ENCODE measurements around the gene MPC1L. TPM values are rescaled to one million over a fixed set of nuclear protein-coding genes. Genes with fewer than 3 reads are reported as not detected.

The MPC1L gene
- total and polyA plus RNA-seq, 5 donors from 2014 or later: 0.42 TPM; not detected in 4

DNA sequence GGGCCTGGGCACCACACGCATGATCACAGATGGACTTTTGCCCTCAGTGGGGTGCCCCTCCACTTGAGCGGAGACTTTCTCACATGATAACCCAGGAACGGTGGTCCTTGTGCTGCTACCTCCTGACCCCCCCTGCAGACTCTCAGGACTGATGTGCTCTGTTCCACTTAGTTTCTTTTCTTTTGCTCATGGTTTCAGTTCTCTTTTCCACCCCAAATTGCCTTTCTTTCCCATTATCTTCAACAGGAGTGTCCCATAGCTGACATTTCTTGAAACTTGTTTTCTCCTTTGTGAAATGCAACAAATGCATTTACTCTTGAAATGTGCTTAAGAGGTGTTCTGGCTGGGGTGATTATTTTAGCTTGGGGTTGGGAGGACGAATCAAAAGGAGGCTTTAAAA, 9.0 kb downstream of the MPC1L start:
- Histone ChIP-seq H3K27me3 (ENCODE audit: control insufficient read depth, insufficient read depth, low read length) (no peaks in the 10 kb centered on the region), H3K36me3 (ENCODE audit: control insufficient read depth, insufficient read depth, low read length) (peaks cover 79% of the 10 kb centered on the region), H3K4me1 (ENCODE audit: control insufficient read depth, insufficient read depth, low read length, poor library complexity, severe bottlenecking) (no peaks in the 10 kb centered on the region), H3K4me3 (ENCODE audit: low read depth, low read length) (no peak overlapping the region), H3K9me3 (ENCODE audit: control insufficient read depth in 2 of 2, low read length in 2 of 2) (no peaks in the 10 kb centered on the region), H3K27ac (ENCODE audit: insufficient read depth, low read length, poor library complexity, severe bottlenecking) (no peak overlapping the region)
- Mint-ChIP-seq H3K27ac (no peak overlapping the region), H3K9me3 (no peaks in the 10 kb centered on the region), H3K4me1 (peaks cover 0 to 23% (median 7%) of the 10 kb centered on the region in 4 donors), H3K4me3 (no peak overlapping the region), H3K36me3 (peaks cover 68% of the 10 kb centered on the region), H3K27me3 (no peaks in the 10 kb centered on the region)
- ATAC-seq (ENCODE audit: low read depth in 2 of 2) (no peak), DNase-seq (no peak)

DNA sequence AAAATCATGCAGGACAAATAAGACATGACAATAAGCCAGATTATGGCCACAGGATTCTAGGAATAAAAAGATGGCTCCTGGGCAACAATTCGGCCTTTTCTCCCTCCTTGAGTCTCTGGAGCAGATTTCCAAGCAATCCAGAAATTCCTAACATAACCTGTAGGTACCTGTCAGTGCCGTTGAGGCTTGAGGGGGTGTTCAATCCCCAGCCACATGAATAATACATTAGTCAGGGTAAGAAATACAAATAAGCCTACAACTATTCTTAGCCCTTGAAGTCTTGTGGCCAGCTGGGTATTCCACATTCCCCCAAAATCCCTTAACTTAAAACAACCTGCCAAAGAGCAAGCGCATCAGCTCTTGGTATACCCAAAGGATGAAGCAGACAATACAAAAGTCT, 14.5 kb downstream of the MPC1L start:
- peaks cover 72% of the 10 kb centered on the region for H3K36me3 Mint-ChIP-seq
- Histone ChIP-seq H3K27me3 (ENCODE audit: control insufficient read depth, insufficient read depth, low read length) (no peaks in the 10 kb centered on the region), H3K4me3 (ENCODE audit: low read depth, low read length) (no peak overlapping the region), H3K9me3 (ENCODE audit: control insufficient read depth in 2 of 2, low read length in 2 of 2) (no peaks in the 10 kb centered on the region), H3K4me1 (ENCODE audit: control insufficient read depth, insufficient read depth, low read length, poor library complexity, severe bottlenecking) (no peaks in the 10 kb centered on the region), H3K36me3 (ENCODE audit: control insufficient read depth, insufficient read depth, low read length) (peaks cover 80% of the 10 kb centered on the region), H3K27ac (ENCODE audit: insufficient read depth, low read length, poor library complexity, severe bottlenecking) (no peak overlapping the region)
- no peaks in the 10 kb centered on the region for H3K27me3 Mint-ChIP-seq
- peaks cover 0 to 60% (median 16%) of the 10 kb centered on the region in 4 donors for H3K4me1 Mint-ChIP-seq
- ATAC-seq (ENCODE audit: low read depth in 2 of 2): no peak
- H3K4me3 Mint-ChIP-seq: no peak overlapping the region
- H3K27ac Mint-ChIP-seq: no peak overlapping the region
- H3K9me3 Mint-ChIP-seq: no peaks in the 10 kb centered on the region
- no peak for DNase-seq

DNA sequence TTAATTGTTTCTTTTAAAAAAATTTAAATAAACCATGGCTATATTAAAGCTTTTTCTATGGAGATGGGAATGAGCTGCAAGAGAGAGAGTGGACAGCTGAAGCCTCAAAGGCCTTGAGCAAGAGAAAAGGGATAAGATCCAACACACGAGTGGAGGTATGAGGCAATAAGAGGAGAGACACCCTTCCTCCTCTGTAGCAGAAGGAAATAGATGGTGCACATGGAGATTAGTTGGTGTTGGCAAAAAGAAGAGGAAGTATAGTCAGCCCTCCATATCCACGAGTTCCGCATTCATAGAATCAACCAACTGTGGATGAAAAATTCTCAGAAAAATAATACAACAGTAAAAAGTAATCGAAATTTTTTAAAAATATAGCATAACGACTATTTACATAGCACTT, 20.9 kb downstream of the MPC1L start:
- H3K36me3 ChIP-seq (ENCODE audit: control insufficient read depth, insufficient read depth, low read length): peaks cover 18% of the 10 kb centered on the region
- peak overlapping the region; percentile 85 for H3K27ac ChIP-seq (ENCODE audit: insufficient read depth, low read length, poor library complexity, severe bottlenecking)
- H3K4me1 ChIP-seq (ENCODE audit: control insufficient read depth, insufficient read depth, low read length, poor library complexity, severe bottlenecking): peaks cover 26% of the 10 kb centered on the region
- Mint-ChIP-seq H3K27me3 (no peaks in the 10 kb centered on the region), H3K4me3 (peak overlapping the region; percentile 91 to 98 (median 94)), H3K27ac (peak overlapping the region; percentile 12 to 93 (median 92)), H3K4me1 (peaks cover 11 to 65% (median 21%) of the 10 kb centered on the region in 4 donors), H3K9me3 (peaks cover 0 to 2% (median 0%) of the 10 kb centered on the region in 7 donors), H3K36me3 (peaks cover 26% of the 10 kb centered on the region)
- DNase-seq: no peak
- no peaks in the 10 kb centered on the region for H3K9me3 ChIP-seq (ENCODE audit: control insufficient read depth in 2 of 2, low read length in 2 of 2)
- H3K27me3 ChIP-seq (ENCODE audit: control insufficient read depth, insufficient read depth, low read length): no peaks in the 10 kb centered on the region
- no peak for ATAC-seq (ENCODE audit: low read depth in 2 of 2)
- H3K4me3 ChIP-seq (ENCODE audit: low read depth, low read length): peak overlapping the region; percentile 75

DNA sequence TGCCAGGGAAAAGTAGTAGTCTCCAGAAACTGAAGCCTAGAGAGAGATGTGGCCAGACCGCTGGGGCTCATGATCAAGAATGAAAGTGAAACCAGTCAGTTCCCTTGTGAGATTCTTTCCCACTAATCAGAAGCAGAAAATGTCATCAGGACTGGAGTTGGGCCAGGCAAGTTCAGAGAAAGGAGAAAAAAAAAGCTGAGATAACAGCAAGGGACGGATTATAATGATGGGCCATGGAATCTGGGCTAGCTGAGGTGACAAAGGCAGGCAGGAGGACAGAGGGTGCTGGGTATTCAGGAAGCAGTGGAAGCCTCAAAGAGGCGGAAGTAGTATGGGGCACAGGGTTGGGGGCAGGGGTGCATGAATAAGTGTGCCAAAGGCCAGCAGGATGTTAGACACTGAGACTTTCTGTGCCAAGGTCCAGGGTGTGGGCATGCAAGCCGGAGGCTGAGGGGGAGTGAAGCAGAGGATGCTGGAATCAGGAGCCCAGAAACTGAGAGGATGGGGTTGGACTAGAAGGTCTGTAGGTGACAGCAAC, 21.7 kb downstream of the MPC1L start:
- peaks cover 11 to 60% (median 19%) of the 10 kb centered on the region in 4 donors for H3K4me1 Mint-ChIP-seq
- no peaks in the 10 kb centered on the region for H3K27me3 Mint-ChIP-seq

DNA sequence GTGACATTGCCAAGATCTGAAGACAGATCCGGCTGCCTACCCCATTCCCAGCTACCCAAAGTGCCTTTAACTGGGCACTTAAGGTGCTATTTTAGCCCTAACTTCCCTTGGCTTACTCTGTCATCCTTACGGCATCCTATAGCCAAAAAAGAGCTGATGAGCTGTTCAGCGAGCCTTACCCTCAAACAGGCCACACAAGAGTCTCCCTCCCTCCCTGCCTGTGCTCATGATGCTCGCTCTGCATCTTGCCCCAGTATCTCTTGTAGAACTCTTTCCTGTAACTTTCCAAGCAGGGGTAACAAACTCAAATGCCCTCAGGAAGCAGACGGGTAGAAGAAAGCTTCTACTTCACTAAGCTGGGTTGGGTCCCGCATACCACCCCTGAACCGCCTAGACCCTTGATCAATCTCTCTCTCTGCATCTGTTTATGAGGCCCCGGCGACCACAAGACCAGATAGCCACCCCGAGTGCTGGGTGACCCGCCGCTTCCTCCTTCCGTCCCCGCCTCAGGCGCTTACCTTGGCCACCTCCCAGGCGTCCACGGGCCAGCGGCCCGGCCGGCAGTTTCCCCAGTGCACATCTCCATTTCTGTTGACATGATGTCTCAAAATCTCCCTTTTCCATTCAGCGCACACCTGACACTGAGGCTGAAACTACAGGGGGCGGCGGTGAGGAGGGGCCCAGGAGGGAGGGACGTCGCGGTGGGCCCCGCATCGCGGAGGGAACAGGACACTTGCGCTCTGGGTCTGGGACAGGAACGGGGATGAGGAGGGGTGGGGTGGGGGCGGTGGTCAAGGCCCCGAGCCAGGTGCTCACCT, 23.5 kb downstream of the MPC1L start:
- peak overlapping the region; percentile 92 for H3K4me3 ChIP-seq (ENCODE audit: low read depth, low read length)
- H3K4me1 Mint-ChIP-seq: peaks cover 14 to 48% (median 21%) of the 10 kb centered on the region in 4 donors
- peaks cover 3% of the 10 kb centered on the region for H3K36me3 ChIP-seq (ENCODE audit: control insufficient read depth, insufficient read depth, low read length)
- H3K9me3 Mint-ChIP-seq: peaks cover 0 to 2% (median 0%) of the 10 kb centered on the region in 7 donors
- peak overlapping the region; percentile 97 to 98 (median 98) for H3K4me3 Mint-ChIP-seq
- H3K27ac ChIP-seq (ENCODE audit: insufficient read depth, low read length, poor library complexity, severe bottlenecking): peak overlapping the region; percentile 89
- H3K9me3 ChIP-seq (ENCODE audit: control insufficient read depth in 2 of 2, low read length in 2 of 2): no peaks in the 10 kb centered on the region
- no peaks in the 10 kb centered on the region for H3K27me3 Mint-ChIP-seq
- H3K4me1 ChIP-seq (ENCODE audit: control insufficient read depth, insufficient read depth, low read length, poor library complexity, severe bottlenecking): peaks cover 26% of the 10 kb centered on the region
- no peaks in the 10 kb centered on the region for H3K27me3 ChIP-seq (ENCODE audit: control insufficient read depth, insufficient read depth, low read length)
- peaks cover 15% of the 10 kb centered on the region for H3K36me3 Mint-ChIP-seq
- peak; percentile 7 to 44 (median 23) for DNase-seq
- peak; percentile 7 to 13 for ATAC-seq (ENCODE audit: low read depth in 2 of 2)
- peak overlapping the region; percentile 72 to 98 (median 96) for H3K27ac Mint-ChIP-seq

More for the DNA sequence above, 21.7 kb downstream of the MPC1L start:
- H3K9me3 ChIP-seq (ENCODE audit: control insufficient read depth in 2 of 2, low read length in 2 of 2): no peaks in the 10 kb centered on the region
- Mint-ChIP-seq H3K27ac (peak overlapping the region; percentile 92 to 96 (median 94)), H3K4me3 (peak overlapping the region; percentile 91 to 98 (median 94)), H3K9me3 (peaks cover 0 to 2% (median 0%) of the 10 kb centered on the region in 7 donors), H3K36me3 (peaks cover 20% of the 10 kb centered on the region)
- peak overlapping the region; percentile 75 for H3K4me3 ChIP-seq (ENCODE audit: low read depth, low read length)
- DNase-seq: peak; percentile 26 to 86 (median 70)
- no peaks in the 10 kb centered on the region for H3K27me3 ChIP-seq (ENCODE audit: control insufficient read depth, insufficient read depth, low read length)
- H3K36me3 ChIP-seq (ENCODE audit: control insufficient read depth, insufficient read depth, low read length): peaks cover 12% of the 10 kb centered on the region
- ATAC-seq (ENCODE audit: low read depth in 2 of 2): peak; percentile 69 to 76
- H3K4me1 ChIP-seq (ENCODE audit: control insufficient read depth, insufficient read depth, low read length, poor library complexity, severe bottlenecking): peaks cover 26% of the 10 kb centered on the region
- peak overlapping the region; percentile 85 for H3K27ac ChIP-seq (ENCODE audit: insufficient read depth, low read length, poor library complexity, severe bottlenecking)

DNA sequence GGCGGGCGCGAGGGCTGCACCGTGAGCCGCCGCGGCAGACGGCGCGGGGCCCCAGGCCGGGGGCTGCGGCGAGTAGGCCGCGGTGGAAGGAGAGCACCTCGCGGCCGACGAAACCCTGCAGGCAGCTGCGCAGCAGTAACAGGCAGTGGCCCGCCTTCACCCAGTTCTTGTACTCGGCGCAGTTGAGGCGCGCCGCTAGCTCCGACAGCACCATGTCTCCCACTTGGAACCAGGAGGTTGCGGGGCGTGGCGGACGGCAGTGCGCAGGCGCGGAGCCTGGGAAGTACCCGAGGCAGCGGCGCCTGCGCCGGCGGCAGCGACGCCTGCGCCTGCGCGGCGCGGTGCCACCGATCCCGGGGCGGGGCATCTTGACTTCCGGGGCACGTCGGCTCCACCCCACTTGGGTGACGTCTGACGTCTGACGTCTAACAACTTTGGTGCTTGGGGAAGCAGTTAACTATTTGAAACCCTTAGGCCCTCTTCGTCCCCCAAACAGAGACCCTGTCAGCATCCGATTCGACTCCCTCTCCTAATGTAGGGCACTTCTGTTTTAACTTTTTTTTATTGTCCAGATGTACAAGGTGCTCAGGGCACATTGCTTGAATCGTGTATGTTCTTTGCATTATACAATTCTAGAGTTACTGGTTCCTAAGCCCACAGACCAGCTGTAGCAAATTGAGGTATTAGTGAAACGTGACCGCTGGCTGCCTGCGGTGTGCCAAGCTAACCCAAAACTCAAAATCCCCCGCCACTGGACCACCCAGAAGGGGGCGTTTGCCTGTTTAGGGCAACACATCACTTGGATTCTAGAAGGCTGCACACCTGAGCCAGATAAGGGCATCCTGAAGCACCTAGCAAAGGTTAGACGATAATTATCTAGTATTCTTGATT, 24.3 kb downstream of the MPC1L start, which contains the start of gene CXorf38:
TSS of gene CXorf38 (minus strand) at position 255 of the 891 bp plus-strand sequence. CDS start at position 214, 41 bp downstream.
- Histone ChIP-seq H3K9me3 (ENCODE audit: control insufficient read depth in 2 of 2, low read length in 2 of 2) (no peaks in the 10 kb centered on the region), H3K27ac (ENCODE audit: insufficient read depth, low read length, poor library complexity, severe bottlenecking) (peak within 1 kb of the TSS; percentile 89), H3K36me3 (ENCODE audit: control insufficient read depth, insufficient read depth, low read length) (no peaks in the 10 kb centered on the region), H3K4me1 (ENCODE audit: control insufficient read depth, insufficient read depth, low read length, poor library complexity, severe bottlenecking) (peaks cover 26% of the 10 kb centered on the region), H3K4me3 (ENCODE audit: low read depth, low read length) (peak within 1 kb of the TSS; percentile 92), H3K27me3 (ENCODE audit: control insufficient read depth, insufficient read depth, low read length) (no peaks in the 10 kb centered on the region)
- peaks cover 0 to 2% (median 0%) of the 10 kb centered on the region in 7 donors for H3K9me3 Mint-ChIP-seq
- peaks cover 9 to 42% (median 20%) of the 10 kb centered on the region in 4 donors for H3K4me1 Mint-ChIP-seq
- DNase-seq (peak; percentile 87 to 96 (median 94)), ATAC-seq (ENCODE audit: low read depth in 2 of 2) (peak; percentile 64 to 66)
- H3K27ac Mint-ChIP-seq: peak within 1 kb of the TSS; percentile 72 to 98 (median 96)
- peak within 1 kb of the TSS; percentile 97 to 98 (median 98) for H3K4me3 Mint-ChIP-seq
- peaks cover 6% of the 10 kb centered on the region for H3K36me3 Mint-ChIP-seq
- H3K27me3 Mint-ChIP-seq: no peaks in the 10 kb centered on the region

DNA sequence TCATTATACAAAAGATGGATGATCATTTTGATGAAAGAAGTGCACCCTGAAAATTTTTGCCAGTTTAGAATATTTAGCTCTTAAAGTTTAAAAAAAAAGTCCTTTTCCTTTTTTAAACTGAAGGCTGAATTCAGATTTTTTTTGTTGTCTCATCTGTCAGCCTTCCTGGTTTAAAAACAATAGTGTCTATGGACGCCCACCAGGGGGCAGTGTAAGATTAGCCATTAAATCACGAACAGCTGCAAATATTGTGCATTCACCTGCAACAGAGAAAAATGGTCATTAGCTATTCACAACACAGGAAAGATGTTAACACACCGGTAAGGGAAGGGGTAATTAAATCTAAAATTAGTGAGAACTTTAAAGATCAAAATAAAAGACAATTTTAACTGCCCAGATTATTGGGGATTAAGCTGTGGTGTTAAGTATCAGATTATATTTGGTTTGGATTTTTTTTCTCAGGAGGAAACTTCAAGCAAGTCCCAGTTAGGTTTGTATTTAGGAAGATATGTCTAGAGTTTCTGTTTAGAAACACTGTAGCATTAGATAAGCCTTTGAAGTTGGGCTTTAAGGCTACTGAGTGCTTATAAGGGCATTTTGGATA, 28.5 kb downstream of the MPC1L start:
- H3K4me3 Mint-ChIP-seq: no peak overlapping the region
- H3K4me1 Mint-ChIP-seq: peaks cover 2 to 11% (median 7%) of the 10 kb centered on the region in 4 donors
- Histone ChIP-seq H3K4me1 (ENCODE audit: control insufficient read depth, insufficient read depth, low read length, poor library complexity, severe bottlenecking) (peaks cover 6% of the 10 kb centered on the region), H3K27ac (ENCODE audit: insufficient read depth, low read length, poor library complexity, severe bottlenecking) (peak overlapping the region; percentile 33), H3K36me3 (ENCODE audit: control insufficient read depth, insufficient read depth, low read length) (peaks cover 20% of the 10 kb centered on the region), H3K4me3 (ENCODE audit: low read depth, low read length) (no peak overlapping the region), H3K9me3 (ENCODE audit: control insufficient read depth in 2 of 2, low read length in 2 of 2) (no peaks in the 10 kb centered on the region), H3K27me3 (ENCODE audit: control insufficient read depth, insufficient read depth, low read length) (no peaks in the 10 kb centered on the region)
- no peaks in the 10 kb centered on the region for H3K27me3 Mint-ChIP-seq
- peaks cover 22% of the 10 kb centered on the region for H3K36me3 Mint-ChIP-seq
- DNase-seq (peak; percentile 52 to 84 (median 81)), ATAC-seq (ENCODE audit: low read depth in 2 of 2) (no peak)
- peaks cover 0 to under 1% (median 0%) of the 10 kb centered on the region in 7 donors for H3K9me3 Mint-ChIP-seq
- H3K27ac Mint-ChIP-seq: peak overlapping the region in 1 of 3 donors; percentile 7

Data from CD4-positive, CD25-positive, alpha-beta regulatory T cell (primary cell).